HL-60/S4 (cell line): ENCODE measurements around the gene IMPA2.

Experiments
- in situ Hi-C: fragments of 300-500 bp; cut with MboI; formaldehyde crosslinking; loops from 2 replicates; pipeline ENCODE4 v1.14.3; 2022; ENCODE audit warnings: low sequenced_read_pairs

The IMPA2 gene

DNA sequence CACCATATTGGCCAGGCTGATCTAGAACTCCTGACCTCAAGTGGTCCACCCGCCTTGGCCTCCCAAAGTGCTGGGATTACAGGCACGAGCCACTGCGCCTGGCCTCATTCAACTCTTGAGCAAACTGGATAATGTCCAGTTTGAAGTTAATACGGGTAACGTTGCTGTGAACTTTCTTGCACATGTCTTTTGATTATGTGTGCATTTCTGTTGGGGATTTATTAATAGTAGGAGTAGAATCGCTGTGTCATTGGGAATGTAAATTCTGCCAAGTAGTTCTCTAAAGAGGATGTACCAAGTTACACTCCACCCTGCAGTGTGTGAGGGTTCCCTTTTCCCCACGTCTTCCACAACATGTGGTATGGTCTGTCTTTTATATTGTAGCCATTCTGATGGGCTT lies 6.2 kb downstream of the IMPA2 start:
- in situ Hi-C loops, result no loop called here

GRCh38 chr18:11989174-11989573 lies 7.9 kb downstream of the IMPA2 start:
- in situ Hi-C loops, result no loop called here

DNA sequence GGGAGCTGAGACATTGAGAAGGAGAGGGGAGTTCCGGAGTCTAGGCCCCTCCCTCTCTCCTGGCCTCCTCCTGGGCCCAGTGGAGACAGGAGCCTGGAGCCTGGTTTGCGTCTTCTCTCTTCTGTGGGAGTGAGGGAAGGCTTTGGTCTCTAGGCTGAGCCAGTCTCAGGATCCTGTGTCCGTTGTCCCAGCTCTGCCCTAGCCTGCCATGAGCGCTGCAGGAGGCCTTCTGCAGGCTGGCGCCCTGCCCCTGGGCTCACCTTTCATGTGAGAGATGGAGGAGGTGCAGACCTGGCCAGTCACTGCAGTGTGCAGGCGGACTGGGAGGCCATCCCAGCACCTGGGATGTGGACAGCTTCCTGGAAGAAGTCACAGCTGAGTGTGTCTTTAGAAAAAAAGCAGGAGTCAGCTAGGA lies 8.7 kb downstream of the IMPA2 start:
- in situ Hi-C loops, result loop anchor here (10.0 kb wide), 1 partner anchor 55 kb away; no protein-coding TSS in a partner anchor

DNA sequence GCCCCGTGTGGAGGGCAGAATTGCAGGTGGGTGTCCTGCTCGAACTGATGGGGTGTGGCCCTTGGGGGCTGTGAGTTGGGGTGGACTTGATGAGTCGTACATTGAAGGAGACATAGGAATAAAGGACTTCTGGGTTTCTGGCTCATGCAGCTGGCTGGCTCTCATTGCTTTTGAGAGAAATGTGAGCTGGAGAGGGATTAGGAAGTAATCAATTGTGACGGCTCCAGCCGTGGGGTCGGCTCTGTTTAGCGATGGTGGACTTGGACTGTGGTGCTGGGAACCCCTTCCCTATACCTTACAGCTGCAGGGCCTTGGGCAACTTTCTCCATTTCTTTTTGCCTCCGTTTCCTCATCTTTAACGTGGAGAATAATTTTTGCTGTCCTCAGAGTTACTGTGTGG lies 9.2 kb downstream of the IMPA2 start:
- in situ Hi-C loops, result loop anchor here (10.0 kb wide), 1 partner anchor 56 kb away; no protein-coding TSS in a partner anchor

GRCh38 chr18:11991021-11991795 lies 9.9 kb downstream of the IMPA2 start:
- in situ Hi-C loops, result loop anchor here (10.0 kb wide), 1 partner anchor 56 kb away; no protein-coding TSS in a partner anchor

GRCh38 chr18:11992096-11992790 lies 10.9 kb downstream of the IMPA2 start:
- in situ Hi-C loops, result loop anchor here (10.0 kb wide), 1 partner anchor 57 kb away; no protein-coding TSS in a partner anchor

- in situ Hi-C loops, result loop anchor here (10.0 kb wide), 1 partner anchor 59 kb away; no protein-coding TSS in a partner anchor
These were observed 12.1 kb downstream of the IMPA2 start for GRCh38 chr18:11993264-11993916.

DNA sequence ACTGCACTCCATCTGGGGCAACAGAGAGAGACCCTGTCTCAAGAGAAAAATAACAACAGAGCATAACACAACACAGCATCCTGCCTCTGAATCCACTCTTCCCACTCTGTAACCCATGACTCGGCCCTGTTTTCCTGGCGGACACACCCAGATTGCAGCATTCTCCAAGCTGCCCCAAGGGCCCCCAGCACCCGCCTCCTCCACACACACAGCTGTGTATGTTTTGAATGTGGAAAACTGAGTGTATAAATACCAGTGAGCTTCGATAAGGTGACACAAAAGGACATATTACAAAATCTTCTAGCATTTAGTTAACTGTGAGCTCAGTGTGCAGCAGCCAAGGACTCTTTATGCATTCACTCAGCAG lies 13.0 kb downstream of the IMPA2 start:
- in situ Hi-C loops, result loop anchor here (10.0 kb wide), 1 partner anchor 60 kb away; no protein-coding TSS in a partner anchor

- in situ Hi-C loops, result loop anchor here (10.0 kb wide), 1 partner anchor 60 kb away; no protein-coding TSS in a partner anchor
These were observed 13.6 kb downstream of the IMPA2 start for GRCh38 chr18:11994703-11995444.

DNA sequence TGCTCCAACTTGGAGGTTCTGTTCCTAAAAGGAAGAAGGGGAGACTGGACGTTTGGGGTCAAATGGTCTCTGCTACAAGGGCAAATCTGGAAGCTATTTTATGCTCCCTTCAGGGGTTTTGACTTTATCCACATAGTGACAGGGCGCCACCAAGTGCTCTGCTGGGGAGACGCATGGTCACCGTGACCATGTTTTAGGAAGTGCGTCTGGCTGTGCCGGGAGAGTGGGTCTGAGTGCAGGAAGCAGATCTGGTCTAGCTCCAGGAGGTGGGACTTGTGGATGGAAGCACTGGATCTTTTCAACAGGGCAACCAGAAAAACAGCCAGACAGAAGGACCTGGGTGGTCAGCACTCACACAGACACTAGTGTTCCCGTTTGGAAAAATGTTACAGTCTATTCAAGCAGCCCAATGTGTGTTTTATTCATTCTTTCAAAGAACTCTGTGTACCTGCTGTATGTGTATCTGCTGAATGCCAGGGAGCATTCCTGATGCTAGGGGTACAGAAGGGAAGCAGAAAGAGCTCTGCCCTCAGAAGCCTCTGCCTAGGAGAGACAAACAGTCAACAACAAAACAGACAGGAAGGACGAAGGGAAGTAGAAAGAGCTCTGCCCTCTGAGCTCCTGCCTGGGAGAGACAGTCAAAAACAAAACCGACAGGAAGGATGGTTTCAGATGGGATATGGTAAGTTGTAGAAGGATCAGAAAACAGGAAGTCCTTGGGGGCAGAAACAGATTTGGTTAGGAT lies 14.3 kb downstream of the IMPA2 start:
- in situ Hi-C loops, result loop anchor here (10.0 kb wide), 1 partner anchor 61 kb away; no protein-coding TSS in a partner anchor

GRCh38 chr18:11996190-11996754 lies 15.0 kb downstream of the IMPA2 start:
- in situ Hi-C loops, result loop anchor here (10.0 kb wide), 1 partner anchor 61 kb away; no protein-coding TSS in a partner anchor

- in situ Hi-C loops, result loop anchor here (10.0 kb wide), 1 partner anchor 62 kb away; no protein-coding TSS in a partner anchor
These were observed 15.6 kb downstream of the IMPA2 start for GRCh38 chr18:11996907-11997306.

DNA sequence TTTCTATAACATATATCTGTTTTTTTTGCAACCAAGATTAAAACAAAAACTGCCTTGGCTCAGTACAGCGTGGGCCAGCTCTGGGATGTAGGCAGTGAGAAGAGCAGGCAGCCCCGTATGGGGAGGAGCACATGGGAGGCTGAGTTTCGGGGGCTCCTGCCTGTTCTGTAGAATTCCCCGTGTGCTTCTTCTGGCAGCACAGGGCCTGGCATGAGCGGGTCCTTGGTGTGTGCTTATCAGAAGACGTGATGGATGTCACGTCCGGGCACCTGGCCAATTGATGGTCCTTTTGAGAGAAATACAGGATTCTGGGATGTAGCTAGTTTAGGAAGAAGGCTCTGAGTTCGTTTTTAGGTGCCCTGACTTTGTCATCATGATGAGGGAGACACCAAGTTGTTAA lies 16.2 kb downstream of the IMPA2 start:
- in situ Hi-C loops, result loop anchor here (10.0 kb wide), 1 partner anchor 63 kb away; no protein-coding TSS in a partner anchor

DNA sequence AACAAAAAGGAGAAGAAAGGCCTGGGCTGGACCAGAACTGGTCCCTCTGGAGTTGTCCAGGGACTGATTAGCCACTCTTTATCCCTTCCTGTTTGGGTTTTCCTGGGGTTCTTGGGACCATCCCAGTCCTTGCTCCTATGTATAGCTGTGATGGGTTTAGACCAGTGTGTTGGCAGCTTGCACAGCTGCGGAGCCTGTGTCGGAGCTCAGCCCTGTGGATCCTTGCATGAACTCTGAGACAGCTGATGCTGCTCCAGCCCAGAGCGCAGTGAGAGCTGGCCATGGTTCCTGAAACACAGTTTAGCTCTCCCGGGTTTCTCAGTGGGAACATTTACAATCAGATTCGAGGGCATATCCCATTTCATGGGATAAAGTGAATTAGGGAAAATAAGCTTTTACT lies 16.9 kb downstream of the IMPA2 start:
- in situ Hi-C loops, result loop anchor here (10.0 kb wide), 1 partner anchor 63 kb away; no protein-coding TSS in a partner anchor

DNA sequence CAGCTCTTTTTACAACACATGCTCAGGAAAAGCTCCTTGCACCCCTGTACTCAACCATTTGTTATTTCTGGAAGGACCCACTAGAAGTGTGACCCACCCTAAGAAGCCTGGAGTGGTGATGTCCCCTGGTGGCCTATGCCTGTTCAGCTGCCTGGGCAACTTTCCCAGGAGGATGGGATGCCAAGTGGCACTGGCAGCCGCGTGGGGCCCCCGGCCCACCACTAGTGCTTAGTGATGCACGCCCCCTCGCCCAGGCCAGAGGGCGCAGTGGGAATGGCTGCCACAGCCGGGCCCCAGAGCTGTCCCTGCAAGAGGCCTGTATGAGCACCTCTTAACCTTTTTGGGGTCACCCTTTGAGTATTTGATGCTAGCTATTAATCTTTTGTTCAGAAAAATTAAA lies 18.1 kb downstream of the IMPA2 start:
- in situ Hi-C loops, result loop anchor here (10.0 kb wide), 1 partner anchor 65 kb away; no protein-coding TSS in a partner anchor

GRCh38 chr18:12000072-12000659 lies 18.9 kb downstream of the IMPA2 start:
- in situ Hi-C loops, result no loop called here

DNA sequence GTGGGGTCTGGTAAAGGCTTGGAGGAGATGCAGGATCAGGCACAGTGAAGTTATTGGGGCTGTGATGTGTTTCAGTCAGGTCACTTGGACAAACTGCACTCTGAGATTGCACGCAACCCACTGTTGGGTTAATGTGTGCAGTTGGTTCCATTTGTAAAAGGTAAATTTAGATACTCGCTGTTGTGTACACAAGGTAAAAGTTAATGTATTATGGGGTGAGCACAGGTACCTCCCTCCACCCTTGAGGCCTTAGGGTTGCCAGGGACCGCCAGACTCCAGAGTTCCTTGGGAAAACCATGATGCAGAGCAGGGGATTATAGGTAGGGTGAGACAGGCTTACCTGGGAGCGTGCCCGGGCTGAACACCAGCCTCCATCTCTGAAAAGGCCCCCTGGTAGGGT lies 20.1 kb downstream of the IMPA2 start:
- in situ Hi-C loops, result no loop called here

DNA sequence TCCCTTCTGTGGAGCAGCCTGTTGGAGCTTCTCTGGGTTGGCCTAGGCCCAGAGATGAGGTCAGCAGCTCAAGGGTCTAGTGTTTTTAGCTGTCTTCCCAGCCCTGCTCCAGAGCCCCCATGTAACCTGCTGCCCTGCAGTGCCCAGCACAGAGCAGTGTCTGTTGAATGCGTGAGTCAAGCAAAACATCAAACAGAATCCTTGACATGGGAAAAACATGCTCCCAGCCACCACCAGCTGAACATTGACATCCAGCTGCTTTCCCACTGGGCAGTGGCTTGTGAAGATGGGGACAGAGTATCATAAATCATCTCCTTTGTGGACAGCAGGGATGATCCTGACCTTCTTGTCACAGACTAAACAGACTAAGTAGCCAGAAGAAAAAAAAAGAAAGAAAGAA lies 22.6 kb downstream of the IMPA2 start:
- in situ Hi-C loops, result no loop called here
